ENCODE measurements around the gene KBTBD12.
A peak's percentile ranks its signal among the peaks of the same experiment; 100 is the strongest.
"Not testable (repeated sequence)": the region's sequence is repeated elsewhere in the genome, so short reads cannot be mapped to it uniquely, and the experiment has no call there.

The KBTBD12 gene

GRCh38 chr3:127915115-127915936 is at the start of gene KBTBD12:
TSS of gene KBTBD12 (plus strand) at chr3:127915232. CDS start at chr3:127923062, 7,830 bp downstream.
- DNase-seq: peak in 41 of 42 donors; percentile 13 to 80 (median 54)
- intact Hi-C loops (cut with DNase I): no loop called here

- DNase-seq: no peak
- intact Hi-C loops (cut with DNase I): no loop called here
These were observed 49.1 kb upstream of the KBTBD12 start for GRCh38 chr3:127865941-127866340.

- intact Hi-C loops (cut with DNase I): no loop called here
- no peak for DNase-seq
These were observed 47.6 kb upstream of the KBTBD12 start for GRCh38 chr3:127867412-127867811.

GRCh38 chr3:127867986-127868385 is 47.0 kb upstream of the KBTBD12 start:
- no peak for DNase-seq
- intact Hi-C loops (cut with DNase I): no loop called here

GRCh38 chr3:127870156-127870555 is 44.9 kb upstream of the KBTBD12 start:
- intact Hi-C loops (cut with DNase I): no loop called here
- DNase-seq: no peak

- DNase-seq; intact Hi-C loops (cut with DNase I): not testable (repeated sequence)
These were observed 40.9 kb upstream of the KBTBD12 start for GRCh38 chr3:127874097-127874496.

- intact Hi-C loops (cut with DNase I): no loop called here
- DNase-seq: no peak
These were observed 33.4 kb upstream of the KBTBD12 start for GRCh38 chr3:127881586-127881985.

GRCh38 chr3:127884041-127884440 is 31.0 kb upstream of the KBTBD12 start:
- DNase-seq: no peak
- intact Hi-C loops (cut with DNase I): no loop called here

- intact Hi-C loops (cut with DNase I): no loop called here
- DNase-seq: no peak
These were observed 28.6 kb upstream of the KBTBD12 start for GRCh38 chr3:127886231-127886955.

- intact Hi-C loops (cut with DNase I): no loop called here
These were observed 28.1 kb upstream of the KBTBD12 start for GRCh38 chr3:127886956-127887231.

GRCh38 chr3:127887321-127887720 is 27.7 kb upstream of the KBTBD12 start:
- intact Hi-C loops (cut with DNase I): no loop called here
- peak in 15 of 42 donors; percentile 11 to 63 (median 30) for DNase-seq

More at GRCh38 chr3:127886956-127887231, 28.1 kb upstream of the KBTBD12 start:
- no peak for DNase-seq

GRCh38 chr3:127888156-127888555 is 26.9 kb upstream of the KBTBD12 start:
- no peak for DNase-seq
- intact Hi-C loops (cut with DNase I): no loop called here

GRCh38 chr3:127888564-127889107 is 26.4 kb upstream of the KBTBD12 start:
- DNase-seq: peak in 15 of 42 donors; percentile 14 to 74 (median 38)
- intact Hi-C loops (cut with DNase I): no loop called here

GRCh38 chr3:127889461-127889863 is 25.6 kb upstream of the KBTBD12 start:
- intact Hi-C loops (cut with DNase I): no loop called here
- peak in 1 of 42 donors; percentile 50 for DNase-seq

GRCh38 chr3:127889976-127890650 is 24.9 kb upstream of the KBTBD12 start:
- intact Hi-C loops (cut with DNase I): no loop called here
- DNase-seq: no peak

- intact Hi-C loops (cut with DNase I): not testable (repeated sequence)
- peak in 41 of 42 donors; percentile 40 to 90 (median 71) for DNase-seq
These were observed 24.3 kb upstream of the KBTBD12 start for GRCh38 chr3:127890651-127891290.

- DNase-seq: no peak
- intact Hi-C loops (cut with DNase I): no loop called here
These were observed 20.6 kb upstream of the KBTBD12 start for GRCh38 chr3:127894481-127894880.

- intact Hi-C loops (cut with DNase I): no loop called here
- no peak for DNase-seq
These were observed 15.8 kb upstream of the KBTBD12 start for GRCh38 chr3:127899200-127899599.

GRCh38 chr3:127899766-127900165 is 15.3 kb upstream of the KBTBD12 start:
- intact Hi-C loops (cut with DNase I): no loop called here
- DNase-seq: no peak

All from head of caudate nucleus (tissue), 42 donors.